Measurements from ENCODE around the gene RAD23B.
A peak's percentile ranks its signal among the peaks of the same experiment; 100 is the strongest.

RAD23B gene

DNA sequence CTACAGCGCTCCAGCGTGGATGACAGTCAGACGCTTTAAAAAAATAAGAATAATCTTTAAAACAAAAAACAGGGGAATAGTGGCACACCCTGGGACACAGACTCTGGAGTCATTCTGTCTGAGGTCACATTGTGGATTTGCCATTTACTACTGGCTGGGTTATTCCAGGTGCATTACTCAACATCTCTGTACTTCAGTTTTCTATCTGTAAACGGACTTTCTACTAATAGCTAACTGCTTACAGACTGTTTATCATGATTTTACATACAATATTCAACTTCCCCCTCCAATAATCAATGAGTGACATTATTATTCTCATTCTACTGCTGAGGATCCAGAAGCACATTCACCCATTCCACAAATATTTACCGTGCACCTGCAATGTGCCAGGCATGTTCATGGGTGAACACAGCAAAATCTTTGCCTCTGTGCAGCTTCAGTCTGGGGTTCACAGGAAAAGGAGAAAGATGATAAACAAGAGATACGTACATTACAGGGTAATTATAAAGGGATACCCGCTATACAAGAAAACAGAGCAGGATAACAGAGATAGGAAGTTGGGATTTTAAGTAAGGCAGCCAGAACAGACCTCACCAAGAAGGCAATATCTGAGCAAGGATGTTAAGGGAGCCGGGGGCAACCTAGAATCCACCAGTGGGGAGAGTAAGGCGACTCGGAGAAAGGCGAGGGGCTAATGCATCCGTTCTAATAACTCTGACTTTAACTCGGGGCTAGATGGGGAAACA, 984 bp upstream of the RAD23B start:
- DNase-seq (ENCODE audit: low read depth in 2 of 2) = no peak
- TF ChIP-seq, protein P1, sequence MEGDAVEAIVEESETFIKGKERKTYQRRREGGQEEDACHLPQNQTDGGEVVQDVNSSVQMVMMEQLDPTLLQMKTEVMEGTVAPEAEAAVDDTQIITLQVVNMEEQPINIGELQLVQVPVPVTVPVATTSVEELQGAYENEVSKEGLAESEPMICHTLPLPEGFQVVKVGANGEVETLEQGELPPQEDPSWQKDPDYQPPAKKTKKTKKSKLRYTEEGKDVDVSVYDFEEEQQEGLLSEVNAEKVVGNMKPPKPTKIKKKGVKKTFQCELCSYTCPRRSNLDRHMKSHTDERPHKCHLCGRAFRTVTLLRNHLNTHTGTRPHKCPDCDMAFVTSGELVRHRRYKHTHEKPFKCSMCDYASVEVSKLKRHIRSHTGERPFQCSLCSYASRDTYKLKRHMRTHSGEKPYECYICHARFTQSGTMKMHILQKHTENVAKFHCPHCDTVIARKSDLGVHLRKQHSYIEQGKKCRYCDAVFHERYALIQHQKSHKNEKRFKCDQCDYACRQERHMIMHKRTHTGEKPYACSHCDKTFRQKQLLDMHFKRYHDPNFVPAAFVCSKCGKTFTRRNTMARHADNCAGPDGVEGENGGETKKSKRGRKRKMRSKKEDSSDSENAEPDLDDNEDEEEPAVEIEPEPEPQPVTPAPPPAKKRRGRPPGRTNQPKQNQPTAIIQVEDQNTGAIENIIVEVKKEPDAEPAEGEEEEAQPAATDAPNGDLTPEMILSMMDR (IDR thresholded peaks at IDR 0.05; ENCODE audit: low read depth, low read length) = no peak
- peak overlapping the region; percentile 56 to 63 for H3K4me3 ChIP-seq (replicated peaks in 1 of 2; ENCODE audit: low read depth in 2 of 2, low read length in 2 of 2)

DNA sequence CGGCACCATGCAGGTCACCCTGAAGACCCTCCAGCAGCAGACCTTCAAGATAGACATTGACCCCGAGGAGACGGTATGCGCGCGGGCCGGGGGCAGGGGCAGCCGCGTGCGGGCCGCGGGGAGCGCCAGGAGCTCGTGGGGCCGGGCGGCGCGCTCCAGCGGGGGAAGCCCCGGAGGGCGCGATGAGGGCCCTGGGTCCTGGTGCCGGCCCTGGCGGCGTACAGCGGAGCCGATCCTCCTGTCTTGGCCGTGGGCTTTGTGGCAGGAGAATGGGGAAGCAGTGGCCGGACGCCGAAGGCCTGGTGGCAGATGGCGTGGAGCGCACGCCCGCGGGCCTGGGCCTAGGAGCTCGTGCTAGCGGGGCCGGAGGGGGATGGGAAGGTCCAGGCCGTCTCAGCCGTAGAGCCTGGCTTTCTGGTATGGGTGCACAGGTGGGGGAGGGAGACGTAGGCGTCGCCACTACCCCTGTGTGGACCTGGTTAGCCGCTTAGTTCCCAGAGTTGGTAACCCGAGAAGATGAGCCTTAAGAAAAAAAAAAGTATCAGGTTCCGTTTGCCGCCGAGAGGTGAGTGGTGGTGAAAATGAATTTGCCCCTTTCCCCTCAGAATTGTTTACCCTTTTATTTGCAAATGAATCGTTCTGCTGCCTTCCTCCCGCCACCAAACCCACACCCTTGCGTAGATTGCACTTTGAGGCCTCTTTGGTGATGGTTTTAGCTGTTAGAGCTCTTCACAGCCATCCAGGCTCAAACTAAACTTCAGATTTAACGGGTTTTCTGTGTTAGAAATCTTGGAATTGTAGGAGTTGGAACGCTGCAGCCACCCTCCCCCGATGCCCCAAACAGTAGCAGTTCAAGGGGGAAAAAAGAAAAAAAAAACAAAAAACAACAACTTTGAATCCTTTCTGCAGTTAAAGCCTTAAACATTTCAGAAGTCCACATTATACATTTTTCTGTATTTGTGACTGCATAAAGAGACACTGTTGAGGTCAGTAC, 841 bp downstream of the RAD23B start:
- peak; percentile 67 to 70 for DNase-seq (ENCODE audit: low read depth in 2 of 2)
- TF ChIP-seq, protein P1 (IDR thresholded peaks at IDR 0.05; ENCODE audit: low read depth, low read length) = no peak
- H3K4me3 ChIP-seq (replicated peaks in 1 of 2; ENCODE audit: low read depth in 2 of 2, low read length in 2 of 2) = peak overlapping the region; percentile 77 to 91

DNA sequence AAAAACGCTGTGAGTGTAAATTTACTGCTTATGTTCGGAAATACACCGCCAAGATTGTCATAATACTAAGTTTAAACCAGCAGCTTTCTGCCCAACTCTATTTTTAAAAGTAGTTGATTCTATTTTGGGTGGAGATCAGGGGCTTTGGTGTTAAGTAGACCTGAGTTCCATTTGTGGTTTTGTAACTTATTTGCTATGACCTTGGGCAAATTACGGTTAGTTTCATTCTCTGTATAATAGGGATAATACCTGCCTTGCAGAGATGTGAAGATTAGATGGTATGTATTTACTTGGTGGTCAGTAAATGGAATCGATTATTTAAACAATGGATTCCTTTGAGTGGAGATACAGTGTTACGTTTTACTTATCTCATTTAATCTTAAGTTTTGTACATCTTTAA, 1.6 kb downstream of the RAD23B start:
- H3K4me3 ChIP-seq (replicated peaks in 1 of 2; ENCODE audit: low read depth in 2 of 2, low read length in 2 of 2) = peak overlapping the region; percentile 77 to 91
- TF ChIP-seq, protein P1 (IDR thresholded peaks at IDR 0.05; ENCODE audit: low read depth, low read length) = no peak
- no peak for DNase-seq (ENCODE audit: low read depth in 2 of 2)

GRCh38 chr9:107285286-107285685, 2.2 kb downstream of the RAD23B start:
- DNase-seq (ENCODE audit: low read depth in 2 of 2) = no peak
- TF ChIP-seq, protein P1 (IDR thresholded peaks at IDR 0.05; ENCODE audit: low read depth, low read length) = no peak
- H3K4me3 ChIP-seq (replicated peaks in 1 of 2; ENCODE audit: low read depth in 2 of 2, low read length in 2 of 2) = peak overlapping the region; percentile 77 to 91

DNA sequence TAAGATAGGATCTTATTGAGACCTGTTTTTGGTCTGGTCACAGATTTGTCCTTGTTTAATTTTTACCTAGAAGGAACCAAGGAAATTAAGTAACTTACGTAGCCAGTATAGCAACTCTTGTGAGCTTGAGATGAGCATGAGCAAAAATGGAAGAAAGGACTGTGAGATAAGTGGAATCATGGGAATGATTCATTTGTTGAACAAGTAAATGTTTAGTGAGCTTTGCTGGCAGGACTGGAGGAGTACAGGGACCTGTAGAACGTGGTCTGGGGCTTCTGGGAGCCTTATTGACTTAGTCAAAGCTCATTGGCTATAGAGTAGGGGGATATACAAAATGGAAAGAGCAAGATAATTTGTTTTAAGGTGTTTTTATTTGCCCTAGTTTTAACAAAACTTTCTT, 3.0 kb downstream of the RAD23B start:
- peak in 1 of 2 donors; percentile 25 for DNase-seq (ENCODE audit: low read depth in 2 of 2)
- TF ChIP-seq, protein P1 (IDR thresholded peaks at IDR 0.05; ENCODE audit: low read depth, low read length) = no peak
- H3K4me3 ChIP-seq (replicated peaks in 1 of 2; ENCODE audit: low read depth in 2 of 2, low read length in 2 of 2) = no peak overlapping the region

GRCh38 chr9:107288701-107289100, 5.6 kb downstream of the RAD23B start:
- TF ChIP-seq, protein P1 (IDR thresholded peaks at IDR 0.05; ENCODE audit: low read depth, low read length) = no peak
- H3K4me3 ChIP-seq (replicated peaks in 1 of 2; ENCODE audit: low read depth in 2 of 2, low read length in 2 of 2) = no peak overlapping the region
- DNase-seq (ENCODE audit: low read depth in 2 of 2) = no peak
